ENCODE measurements around the gene DAPK1. TPM values are rescaled to one million over a fixed set of nuclear protein-coding genes. Genes with fewer than 3 reads are reported as not detected.

The DAPK1 gene
- total and polyA plus RNA-seq, 8 donors, result 78.2 to 242 (median 215) TPM

GRCh38 chr9:87630846-87631245 lies 133.2 kb downstream of the DAPK1 start:
- Histone ChIP-seq H3K9me3 (no peaks in the 10 kb centered on the region), H3K4me3 (no peak overlapping the region), H3K27me3 (no peaks in the 10 kb centered on the region), H3K27ac (no peak overlapping the region), H3K36me3 (peaks cover 0 to 12% of the 10 kb centered on the region in 2 donors), H3K4me1 (peaks cover 0 to 23% of the 10 kb centered on the region in 2 donors)
- peak in 1 of 4 donors; percentile 63 for DNase-seq
- ATAC-seq, result peak; percentile 58
- intact Hi-C loops (cut with DNase I), result no loop called here
- TF ChIP-seq, protein P1, sequence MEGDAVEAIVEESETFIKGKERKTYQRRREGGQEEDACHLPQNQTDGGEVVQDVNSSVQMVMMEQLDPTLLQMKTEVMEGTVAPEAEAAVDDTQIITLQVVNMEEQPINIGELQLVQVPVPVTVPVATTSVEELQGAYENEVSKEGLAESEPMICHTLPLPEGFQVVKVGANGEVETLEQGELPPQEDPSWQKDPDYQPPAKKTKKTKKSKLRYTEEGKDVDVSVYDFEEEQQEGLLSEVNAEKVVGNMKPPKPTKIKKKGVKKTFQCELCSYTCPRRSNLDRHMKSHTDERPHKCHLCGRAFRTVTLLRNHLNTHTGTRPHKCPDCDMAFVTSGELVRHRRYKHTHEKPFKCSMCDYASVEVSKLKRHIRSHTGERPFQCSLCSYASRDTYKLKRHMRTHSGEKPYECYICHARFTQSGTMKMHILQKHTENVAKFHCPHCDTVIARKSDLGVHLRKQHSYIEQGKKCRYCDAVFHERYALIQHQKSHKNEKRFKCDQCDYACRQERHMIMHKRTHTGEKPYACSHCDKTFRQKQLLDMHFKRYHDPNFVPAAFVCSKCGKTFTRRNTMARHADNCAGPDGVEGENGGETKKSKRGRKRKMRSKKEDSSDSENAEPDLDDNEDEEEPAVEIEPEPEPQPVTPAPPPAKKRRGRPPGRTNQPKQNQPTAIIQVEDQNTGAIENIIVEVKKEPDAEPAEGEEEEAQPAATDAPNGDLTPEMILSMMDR (IDR thresholded peaks at IDR 0.05), result no peak

DNA sequence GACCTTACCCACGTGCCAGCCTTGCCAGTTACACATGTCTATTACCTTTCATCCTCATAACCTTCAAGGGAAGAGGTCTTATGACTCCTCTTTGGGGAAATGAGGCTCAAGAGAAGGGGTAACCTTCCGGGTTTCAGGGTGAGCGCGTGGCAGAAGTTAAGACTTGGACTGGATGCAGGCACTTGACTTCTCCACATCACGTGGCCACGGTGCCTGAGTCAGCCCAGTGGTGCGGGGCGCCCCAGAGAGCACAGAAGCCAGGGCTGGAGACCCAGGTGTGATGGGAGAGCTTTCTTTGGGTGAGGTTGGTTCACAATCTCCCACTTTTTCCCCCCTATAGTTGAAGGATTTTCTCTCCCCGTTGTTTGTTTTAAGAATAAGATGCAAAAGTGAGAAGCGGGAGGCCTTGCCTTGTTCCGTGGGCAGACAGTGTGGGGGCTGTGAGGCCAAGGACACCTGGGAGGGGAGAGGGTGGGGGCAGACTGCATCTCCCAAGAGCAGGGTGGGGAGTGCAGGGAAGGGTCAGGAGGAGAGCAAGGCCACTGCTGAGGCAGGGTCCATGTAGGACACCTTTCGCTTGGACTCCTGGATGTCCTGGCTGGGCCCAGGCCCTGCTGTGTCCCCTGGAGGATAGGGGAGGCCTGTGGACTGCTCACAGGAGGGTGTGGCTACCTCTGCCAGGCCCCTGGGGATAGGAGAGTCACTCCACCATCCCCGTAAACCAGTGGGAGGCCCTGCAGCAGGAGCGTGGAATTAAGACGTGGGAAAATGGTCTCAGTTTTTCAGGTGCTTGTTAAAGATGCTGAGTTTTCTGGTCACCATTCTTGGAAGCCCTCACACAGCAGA lies 138.2 kb downstream of the DAPK1 start:
- ATAC-seq, result peak; percentile 43
- Histone ChIP-seq H3K27me3 (no peaks in the 10 kb centered on the region), H3K9me3 (no peaks in the 10 kb centered on the region), H3K4me3 (no peak overlapping the region), H3K36me3 (peaks cover 0 to 20% of the 10 kb centered on the region in 2 donors), H3K27ac (no peak overlapping the region), H3K4me1 (peaks cover 6 to 7% of the 10 kb centered on the region in 2 donors)
- intact Hi-C loops (cut with DNase I), result no loop called here
- DNase-seq, result peak in 1 of 4 donors; percentile 75
- TF ChIP-seq, protein P1 (IDR thresholded peaks at IDR 0.05), result no peak

DNA sequence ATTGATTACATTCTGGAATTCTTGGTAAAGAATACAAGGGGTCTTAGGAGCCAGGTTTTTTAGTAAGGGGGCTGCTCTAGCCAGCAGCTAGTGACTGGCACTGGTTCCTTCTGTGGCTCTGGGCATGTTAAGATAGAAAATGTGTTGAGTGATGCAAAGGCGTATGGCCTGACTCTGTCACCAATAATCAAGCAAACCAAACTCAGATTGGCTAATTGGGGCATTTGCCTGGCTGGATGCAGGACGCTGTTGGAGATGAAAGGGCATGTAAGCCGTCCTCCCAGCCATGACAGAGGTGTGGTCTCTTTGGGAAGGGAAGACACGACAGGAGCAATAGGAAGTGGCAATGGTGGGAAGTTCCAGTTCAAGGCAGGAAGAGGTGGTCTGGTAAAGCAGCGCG lies 140.6 kb downstream of the DAPK1 start:
- Histone ChIP-seq H3K4me1 (peaks cover 7 to 22% of the 10 kb centered on the region in 2 donors), H3K9me3 (no peaks in the 10 kb centered on the region), H3K27ac (no peak overlapping the region), H3K36me3 (peaks cover 0 to 24% of the 10 kb centered on the region in 2 donors), H3K4me3 (no peak overlapping the region), H3K27me3 (no peaks in the 10 kb centered on the region)
- TF ChIP-seq, protein P1 (IDR thresholded peaks at IDR 0.05), result no peak
- DNase-seq, result no peak
- no peak for ATAC-seq
- intact Hi-C loops (cut with DNase I), result no loop called here

- peaks cover 7 to 30% of the 10 kb centered on the region in 2 donors for H3K4me1 ChIP-seq
- no peak for DNase-seq
- H3K36me3 ChIP-seq, result peaks cover 0 to 18% of the 10 kb centered on the region in 2 donors
- TF ChIP-seq, protein P1 (IDR thresholded peaks at IDR 0.05), result no peak
- H3K27ac ChIP-seq, result no peak overlapping the region
- H3K9me3 ChIP-seq, result no peaks in the 10 kb centered on the region
- intact Hi-C loops (cut with DNase I), result no loop called here
- no peak for ATAC-seq
- H3K27me3 ChIP-seq, result no peaks in the 10 kb centered on the region
- H3K4me3 ChIP-seq, result no peak overlapping the region
Observed at GRCh38 chr9:87639949-87640348, 142.3 kb downstream of the DAPK1 start.

GRCh38 chr9:87640385-87640795 lies 142.7 kb downstream of the DAPK1 start:
- Histone ChIP-seq H3K27ac (no peak overlapping the region), H3K4me1 (peaks cover 7 to 30% of the 10 kb centered on the region in 2 donors), H3K36me3 (peaks cover 0 to 19% of the 10 kb centered on the region in 2 donors), H3K27me3 (no peaks in the 10 kb centered on the region), H3K4me3 (no peak overlapping the region), H3K9me3 (no peaks in the 10 kb centered on the region)
- TF ChIP-seq, protein P1 (IDR thresholded peaks at IDR 0.05), result no peak
- intact Hi-C loops (cut with DNase I), result no loop called here
- DNase-seq (peak in 2 of 4 donors; percentile 78 to 81), ATAC-seq (peak; percentile 50)
